ENCODE data around the gene LRRC18.

DNA sequence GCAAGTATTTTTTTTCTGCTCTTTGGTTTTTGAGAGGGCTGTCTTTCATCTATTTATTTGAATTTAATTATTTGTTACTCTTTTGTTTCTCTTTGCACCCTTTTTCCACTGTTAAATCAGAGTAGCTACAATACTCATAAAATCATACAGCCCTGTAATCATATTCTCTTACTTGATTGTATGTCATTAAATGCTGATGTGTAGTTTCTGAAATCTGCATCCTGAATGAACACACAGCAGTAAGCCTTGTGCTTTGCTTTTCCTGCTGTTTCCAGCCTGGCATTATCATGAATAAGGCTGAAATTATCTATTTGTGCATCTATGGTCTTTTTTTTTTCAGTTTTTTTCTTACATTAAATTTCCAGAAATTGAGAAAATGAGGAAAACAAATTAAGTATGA, 4.1 kb downstream of the LRRC18 start:
- TF ChIP-seq EZH2 (IDR thresholded peaks at IDR 0.05; ENCODE audit: low read depth) (no peak), CTCF (conservative IDR thresholded peaks at IDR 0.05) (no peak)
